ENCODE data around the gene SPEG. TPM values are rescaled to one million over a fixed set of nuclear protein-coding genes. Genes with fewer than 3 reads are reported as not detected.

The SPEG gene
- total RNA-seq, 1 experiment from 2014 or later, result 23.3 TPM

DNA sequence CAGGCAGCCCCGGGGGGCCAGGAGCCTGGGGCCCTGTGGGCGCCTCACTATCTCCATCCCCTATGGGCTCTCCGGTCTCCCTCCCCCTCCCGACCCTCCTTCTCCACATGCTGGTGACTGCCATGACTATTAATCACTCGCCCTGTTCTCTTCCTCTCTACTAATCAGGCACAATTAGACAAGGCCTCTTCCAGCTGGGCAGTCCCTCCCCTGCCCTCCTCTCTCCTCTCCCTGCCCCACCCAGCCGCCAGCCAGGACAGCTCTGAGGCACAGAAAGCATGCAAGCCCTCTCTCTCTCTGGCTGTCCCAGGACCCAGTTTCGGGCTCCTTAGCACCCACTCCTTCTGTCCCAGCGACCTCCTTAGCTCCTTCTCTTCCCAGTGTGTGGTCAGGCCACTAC, 85.4 kb downstream of the SPEG start:
- Mint-ChIP-seq H3K4me3 (ENCODE audit: unreplicated experiment) (no peak overlapping the region), H3K4me1 (ENCODE audit: insufficient read depth, unreplicated experiment) (peaks cover 18% of the 10 kb centered on the region), H3K36me3 (ENCODE audit: insufficient read depth, unreplicated experiment) (no peaks in the 10 kb centered on the region), H3K27me3 (ENCODE audit: insufficient read depth, unreplicated experiment) (peaks cover 59% of the 10 kb centered on the region), H3K9me3 (ENCODE audit: unreplicated experiment) (no peaks in the 10 kb centered on the region), H3K27ac (ENCODE audit: low read depth, unreplicated experiment) (no peak overlapping the region)
- no peak for DNase-seq (ENCODE audit: unreplicated experiment)
- ChIA-PET POLR2A (interaction anchor here (0.6 to 1.5 kb wide), 2 partner anchors 21 to 755 kb away, joined by 4 to 5 read pairs; partner anchors contain the start of gene GMPPA), CTCF (interaction anchor here (0.5 to 2.1 kb wide), 11 partner anchors 10 to 117 kb away, joined by 3 to 26 read pairs (median 3); partner anchors contain the start of gene GMPPA)
- intact Hi-C loops (cut with micrococcal nuclease), result no loop called here
- TF ChIP-seq, protein P1, sequence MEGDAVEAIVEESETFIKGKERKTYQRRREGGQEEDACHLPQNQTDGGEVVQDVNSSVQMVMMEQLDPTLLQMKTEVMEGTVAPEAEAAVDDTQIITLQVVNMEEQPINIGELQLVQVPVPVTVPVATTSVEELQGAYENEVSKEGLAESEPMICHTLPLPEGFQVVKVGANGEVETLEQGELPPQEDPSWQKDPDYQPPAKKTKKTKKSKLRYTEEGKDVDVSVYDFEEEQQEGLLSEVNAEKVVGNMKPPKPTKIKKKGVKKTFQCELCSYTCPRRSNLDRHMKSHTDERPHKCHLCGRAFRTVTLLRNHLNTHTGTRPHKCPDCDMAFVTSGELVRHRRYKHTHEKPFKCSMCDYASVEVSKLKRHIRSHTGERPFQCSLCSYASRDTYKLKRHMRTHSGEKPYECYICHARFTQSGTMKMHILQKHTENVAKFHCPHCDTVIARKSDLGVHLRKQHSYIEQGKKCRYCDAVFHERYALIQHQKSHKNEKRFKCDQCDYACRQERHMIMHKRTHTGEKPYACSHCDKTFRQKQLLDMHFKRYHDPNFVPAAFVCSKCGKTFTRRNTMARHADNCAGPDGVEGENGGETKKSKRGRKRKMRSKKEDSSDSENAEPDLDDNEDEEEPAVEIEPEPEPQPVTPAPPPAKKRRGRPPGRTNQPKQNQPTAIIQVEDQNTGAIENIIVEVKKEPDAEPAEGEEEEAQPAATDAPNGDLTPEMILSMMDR (IDR thresholded peaks at IDR 0.05; ENCODE audit: unreplicated experiment), result no peak
- no TSS peak for BruUV-seq (replicated peaks)

DNA sequence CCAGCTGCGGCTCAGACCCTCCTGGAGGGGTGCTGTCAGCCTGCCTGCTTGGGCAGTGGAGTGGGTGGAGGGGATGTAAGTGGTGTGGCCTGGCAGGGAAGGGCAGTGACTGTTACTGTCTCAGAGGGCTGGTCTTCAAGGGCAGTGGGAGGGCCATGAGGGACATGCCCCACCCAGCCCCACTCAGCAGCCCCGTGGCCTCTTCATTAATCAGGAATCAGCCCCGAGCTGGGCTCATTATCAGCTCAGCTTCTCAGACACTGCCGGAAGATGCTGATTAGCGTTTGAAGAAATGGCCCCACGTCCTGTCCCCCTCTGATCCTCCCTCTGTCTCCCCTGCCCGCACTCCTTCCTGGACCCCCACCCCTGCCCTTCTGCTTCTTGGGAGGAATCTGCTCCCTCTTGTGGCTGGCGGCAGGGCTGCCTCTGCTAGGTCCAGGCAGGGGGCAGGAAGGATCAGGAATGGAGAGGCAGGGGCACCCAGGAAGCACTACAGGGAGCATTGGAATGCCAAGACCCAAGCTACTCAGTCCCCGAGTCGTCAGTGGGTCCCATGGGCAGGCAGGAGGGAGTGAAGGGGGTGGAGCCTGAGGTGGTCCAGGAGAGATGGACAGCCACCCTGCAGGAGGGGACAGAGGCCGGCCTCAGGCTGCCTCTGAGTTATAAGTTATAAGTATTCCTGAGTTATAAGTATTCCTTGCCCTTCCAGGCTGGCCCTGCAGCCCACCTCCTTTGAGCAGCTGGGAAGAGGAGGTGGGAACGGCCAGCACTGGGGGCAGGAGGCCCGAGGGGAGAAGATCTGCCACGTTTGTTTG, 86.6 kb downstream of the SPEG start:
- Mint-ChIP-seq H3K27me3 (ENCODE audit: insufficient read depth, unreplicated experiment) (peaks cover 58% of the 10 kb centered on the region), H3K4me1 (ENCODE audit: insufficient read depth, unreplicated experiment) (peaks cover 18% of the 10 kb centered on the region), H3K4me3 (ENCODE audit: unreplicated experiment) (no peak overlapping the region), H3K27ac (ENCODE audit: low read depth, unreplicated experiment) (no peak overlapping the region), H3K9me3 (ENCODE audit: unreplicated experiment) (no peaks in the 10 kb centered on the region), H3K36me3 (ENCODE audit: insufficient read depth, unreplicated experiment) (no peaks in the 10 kb centered on the region)
- TF ChIP-seq, protein P1 (IDR thresholded peaks at IDR 0.05; ENCODE audit: unreplicated experiment), result peak; percentile 51
- CTCF ChIA-PET, result interaction anchor here (0.6 to 2.1 kb wide), 17 partner anchors 9 to 238 kb away, joined by 3 to 26 read pairs (median 4); partner anchors contain the start of gene GMPPA
- POLR2A ChIA-PET, result interaction anchor here (0.6 kb wide), 1 partner anchor 273 kb away, joined by 3 read pairs; no protein-coding TSS in a partner anchor
- DNase-seq (ENCODE audit: unreplicated experiment), result peak; percentile 29
- intact Hi-C loops (cut with micrococcal nuclease), result no loop called here
- BruUV-seq (replicated peaks), result no TSS peak

DNA sequence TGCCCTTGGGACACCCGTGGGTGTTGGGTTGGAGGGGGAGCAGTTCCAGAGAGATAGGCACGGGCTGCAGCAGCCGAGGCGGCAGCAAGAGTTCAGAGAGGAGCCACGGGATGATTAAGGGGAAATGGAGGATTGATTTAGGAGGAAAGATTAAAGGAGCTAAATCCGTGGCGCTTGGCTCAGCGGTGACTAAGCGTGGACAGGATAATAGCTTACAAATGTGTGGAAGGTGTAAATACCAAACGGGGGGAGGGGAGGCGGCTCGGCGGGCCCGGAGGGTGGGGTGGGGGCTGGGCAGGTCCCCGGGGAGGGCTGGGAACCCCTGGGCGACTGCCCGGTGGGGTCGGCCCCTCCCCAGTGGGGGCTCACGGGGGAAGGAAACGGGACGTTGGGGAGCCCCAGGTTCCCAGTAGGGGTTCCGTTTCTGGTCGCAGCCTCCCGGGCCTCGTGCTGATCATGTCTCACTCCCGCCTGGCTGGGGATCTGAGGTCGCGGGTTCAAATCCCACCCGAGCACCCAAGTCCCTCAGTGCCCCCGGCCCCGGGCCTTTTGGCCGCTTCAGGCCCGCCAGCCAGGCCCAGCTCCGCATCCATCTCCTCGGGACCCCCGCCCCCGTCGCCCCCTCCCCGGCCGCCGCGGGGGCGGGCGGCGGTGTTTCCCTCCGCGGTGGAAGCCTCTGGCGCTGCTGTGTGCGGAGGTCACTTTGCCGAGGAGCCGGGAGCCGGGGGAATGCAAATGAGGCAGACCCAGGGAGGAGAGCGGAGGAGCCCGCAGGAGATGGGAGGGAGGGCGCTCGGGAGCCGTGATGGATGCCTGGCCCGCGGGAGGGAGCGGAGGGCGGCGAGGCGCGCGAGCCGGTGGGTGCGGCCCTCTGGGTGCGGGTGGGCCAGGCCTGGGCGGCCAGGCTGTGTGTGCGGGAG, 87.7 kb downstream of the SPEG start:
- ChIA-PET POLR2A (no interaction called here), CTCF (interaction anchor here (0.6 to 1.8 kb wide), 8 partner anchors 9 to 120 kb away, joined by 3 to 7 read pairs (median 4); no protein-coding TSS in a partner anchor)
- H3K4me3 Mint-ChIP-seq (ENCODE audit: unreplicated experiment), result no peak overlapping the region
- intact Hi-C loops (cut with micrococcal nuclease), result no loop called here
- H3K9me3 Mint-ChIP-seq (ENCODE audit: unreplicated experiment), result no peaks in the 10 kb centered on the region
- no peaks in the 10 kb centered on the region for H3K36me3 Mint-ChIP-seq (ENCODE audit: insufficient read depth, unreplicated experiment)
- no TSS peak for BruUV-seq (replicated peaks)
- H3K27ac Mint-ChIP-seq (ENCODE audit: low read depth, unreplicated experiment), result no peak overlapping the region
- TF ChIP-seq, protein P1 (IDR thresholded peaks at IDR 0.05; ENCODE audit: unreplicated experiment), result no peak
- H3K4me1 Mint-ChIP-seq (ENCODE audit: insufficient read depth, unreplicated experiment), result peaks cover 18% of the 10 kb centered on the region
- peak; percentile 33 for DNase-seq (ENCODE audit: unreplicated experiment)
- peaks cover 58% of the 10 kb centered on the region for H3K27me3 Mint-ChIP-seq (ENCODE audit: insufficient read depth, unreplicated experiment)

Data from MCF 10A (cell line).